CD4-positive, alpha-beta T cell treated with Interleukin-6 at 100 ng/mL for 8 hours (primary cell): ENCODE results near the gene GPR34.
"Not testable (repeated sequence)": the region's sequence is repeated elsewhere in the genome, so short reads cannot be mapped to it uniquely, and the experiment has no call there.

Experiments used
- DNase-seq: peaks from one replicate; pipeline ENCODE4 v3.0.0-alpha.2; 2020; ENCODE audit warnings: mixed read lengths, low spot score

The GPR34 gene

GRCh38 chrX:41693024-41693423 lies 4.3 kb downstream of the GPR34 start:
- DNase-seq = no peak

DNA sequence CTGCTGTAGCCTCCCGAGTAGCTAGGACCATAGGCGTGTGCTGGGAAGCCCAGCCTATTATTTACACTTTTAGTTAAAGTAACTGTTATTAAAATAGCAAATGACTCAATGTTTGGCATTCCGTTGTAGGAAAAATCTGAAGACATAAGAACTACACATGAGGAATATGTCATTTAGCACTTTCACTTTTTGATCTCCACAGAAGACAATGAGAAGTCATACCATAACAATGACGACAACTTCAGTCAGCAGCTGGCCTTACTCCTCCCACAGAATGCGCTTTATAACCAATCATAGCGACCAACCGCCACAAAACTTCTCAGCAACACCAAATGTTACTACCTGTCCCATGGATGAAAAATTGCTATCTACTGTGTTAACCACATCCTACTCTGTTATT lies 6.7 kb downstream of the GPR34 start:
- no peak for DNase-seq

- no peak for DNase-seq
These were observed 14.8 kb downstream of the GPR34 start for GRCh38 chrX:41703574-41704029.

DNA sequence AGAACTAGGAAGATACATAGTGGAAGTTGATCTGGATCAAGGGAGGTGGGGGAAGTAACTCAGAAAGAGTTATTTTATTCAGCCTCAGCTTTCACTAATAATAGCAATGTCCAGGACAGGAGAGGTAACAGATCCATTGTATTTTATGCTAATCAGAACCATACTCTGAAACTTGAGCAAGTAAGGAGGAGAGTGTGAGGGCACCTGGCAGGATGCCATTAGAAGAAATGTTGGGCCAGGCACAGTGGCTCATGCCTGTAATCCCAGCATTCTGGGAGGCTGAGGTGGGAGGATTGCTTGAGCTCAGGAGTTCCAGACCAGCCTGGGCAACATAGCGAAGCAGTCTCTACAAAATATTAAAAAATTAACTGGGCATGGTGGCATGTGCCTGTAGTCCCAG lies 16.3 kb downstream of the GPR34 start:
- no peak for DNase-seq

- DNase-seq = no peak
These were observed 17.1 kb downstream of the GPR34 start for GRCh38 chrX:41705680-41706374.

GRCh38 chrX:41707218-41707617 lies 18.4 kb downstream of the GPR34 start:
- DNase-seq = no peak

DNA sequence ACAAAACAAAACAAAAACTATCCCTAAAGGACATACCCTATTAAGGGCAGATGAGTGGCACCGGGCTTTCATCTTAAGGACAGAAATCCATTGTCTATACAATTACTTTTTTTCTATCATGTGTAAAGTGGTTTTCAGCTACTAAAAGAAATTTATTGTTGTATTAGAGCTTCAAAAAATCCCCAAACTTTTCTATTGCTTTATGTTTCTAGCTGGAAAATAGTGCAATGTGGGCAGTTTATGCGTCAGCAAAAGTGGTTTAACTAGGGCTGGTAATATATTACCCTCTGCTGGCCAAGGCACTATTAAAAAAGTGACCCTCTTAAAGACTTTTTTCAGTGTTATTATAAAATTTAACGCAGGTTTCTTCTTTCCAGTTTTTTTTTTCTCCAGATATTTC lies 19.7 kb downstream of the GPR34 start:
- DNase-seq = no peak

GRCh38 chrX:41711021-41711667 lies 22.4 kb downstream of the GPR34 start:
- no peak for DNase-seq

DNA sequence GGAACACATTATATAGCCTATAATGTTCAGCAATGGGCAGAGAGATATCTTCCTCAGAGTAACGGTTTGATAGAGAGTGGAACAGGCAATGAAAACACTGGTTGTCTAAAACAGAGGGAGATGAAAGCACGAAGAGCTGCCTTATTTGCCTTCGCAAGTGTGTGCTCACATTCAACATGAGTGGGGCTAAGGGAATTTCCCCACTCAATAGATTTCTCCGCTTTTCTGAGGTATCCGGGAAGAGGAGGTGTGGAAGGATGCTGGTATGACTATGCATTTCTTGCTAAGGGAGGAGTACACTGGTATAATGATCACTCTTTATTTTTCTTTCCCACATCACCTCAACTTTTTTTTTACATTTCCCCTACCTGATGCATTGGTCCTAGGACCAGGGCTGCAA lies 27.4 kb downstream of the GPR34 start:
- no peak for DNase-seq

DNA sequence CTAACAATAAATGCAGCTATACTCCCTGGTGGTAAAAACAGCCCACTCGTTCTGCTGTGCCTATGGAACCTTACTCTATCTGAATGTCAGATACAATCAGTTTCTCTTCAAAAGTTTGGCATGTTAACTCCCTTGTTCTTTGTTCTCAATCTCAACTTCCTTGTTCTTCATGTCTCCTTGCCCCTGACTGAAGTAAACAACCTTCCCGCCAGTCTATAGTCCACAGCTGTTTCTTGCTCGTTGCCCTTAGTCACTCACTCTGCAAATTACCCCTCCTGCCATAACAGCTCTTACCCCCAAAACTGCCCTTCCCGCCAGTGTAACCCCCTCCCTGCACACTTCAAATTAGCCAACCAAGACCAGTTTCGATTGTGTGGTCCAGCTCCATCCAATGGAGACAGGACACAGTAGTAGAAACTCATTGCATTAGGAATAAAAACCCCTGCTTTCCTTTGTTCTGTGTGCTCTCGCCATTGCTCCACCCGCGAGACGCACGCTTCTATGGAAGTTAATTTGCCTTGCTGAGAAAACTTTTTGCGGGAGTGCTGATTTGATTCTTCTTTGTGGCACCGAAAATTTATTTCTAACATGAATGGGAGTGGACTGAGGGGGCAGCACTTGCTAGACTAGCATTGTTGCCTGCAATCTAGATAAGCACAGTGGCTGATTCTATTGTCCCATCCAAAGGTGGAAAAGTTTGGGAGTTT lies 28.1 kb downstream of the GPR34 start:
- DNase-seq = no peak

DNA sequence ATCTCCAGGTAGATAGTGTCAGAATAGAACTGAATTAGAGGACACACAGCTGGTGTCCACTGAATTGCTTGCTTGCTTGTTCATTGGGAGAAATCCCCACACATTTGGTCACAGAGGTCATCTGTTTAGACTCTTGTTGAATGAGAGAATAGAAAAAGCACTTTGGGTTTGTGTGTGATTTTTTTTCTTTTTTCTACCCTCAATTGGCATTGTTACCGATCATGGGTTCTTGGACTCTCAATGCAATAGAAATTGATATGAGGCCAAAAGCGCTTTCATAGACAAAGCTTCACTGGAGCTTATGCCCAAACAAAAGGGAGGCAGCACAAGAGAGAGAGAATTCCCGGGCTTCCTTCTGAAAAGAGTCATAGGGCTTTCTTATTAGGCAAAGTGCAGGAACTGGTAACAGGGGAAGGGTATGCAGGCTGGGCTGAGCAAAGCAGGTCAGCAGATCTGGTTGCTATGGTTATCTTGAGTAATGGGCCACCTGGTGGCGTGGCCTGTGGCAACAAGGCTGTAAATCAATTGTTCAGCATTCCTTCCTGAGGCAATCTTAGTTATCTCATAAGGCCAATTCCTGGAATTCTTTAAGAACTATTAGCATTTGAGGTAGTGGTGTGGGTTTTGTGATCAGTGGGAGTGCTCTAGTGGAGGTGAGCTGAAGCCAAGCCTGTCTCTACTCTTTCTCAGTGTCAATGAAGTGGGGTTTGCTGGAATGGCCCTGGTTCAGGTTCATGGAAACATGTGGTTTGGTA lies 29.9 kb downstream of the GPR34 start:
- DNase-seq = no peak

- DNase-seq = not testable (repeated sequence)
These were observed 30.8 kb downstream of the GPR34 start for GRCh38 chrX:41719610-41720009.

- DNase-seq = peak; percentile 27
These were observed 31.5 kb downstream of the GPR34 start for GRCh38 chrX:41720125-41720779.

DNA sequence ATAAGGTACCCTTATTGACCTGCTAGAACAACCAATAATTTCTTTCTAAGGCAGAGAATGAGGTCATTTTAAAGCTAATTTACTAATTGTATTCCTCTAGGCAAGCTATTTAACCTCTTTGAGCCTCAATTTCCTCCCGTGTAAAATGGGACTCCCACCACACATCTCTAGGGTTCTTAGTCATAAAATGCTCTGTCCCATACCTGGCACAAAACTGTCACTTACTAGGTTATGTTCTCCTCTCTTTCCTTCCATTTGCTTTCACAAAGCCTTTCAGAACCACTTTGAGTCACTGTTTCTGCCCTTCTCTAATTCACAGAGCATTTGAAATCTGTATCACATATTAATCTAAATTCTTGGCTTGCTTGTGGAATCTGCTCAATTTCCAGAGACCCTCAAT lies 32.8 kb downstream of the GPR34 start:
- no peak for DNase-seq

GRCh38 chrX:41722214-41722613 lies 33.4 kb downstream of the GPR34 start:
- DNase-seq = no peak

DNA sequence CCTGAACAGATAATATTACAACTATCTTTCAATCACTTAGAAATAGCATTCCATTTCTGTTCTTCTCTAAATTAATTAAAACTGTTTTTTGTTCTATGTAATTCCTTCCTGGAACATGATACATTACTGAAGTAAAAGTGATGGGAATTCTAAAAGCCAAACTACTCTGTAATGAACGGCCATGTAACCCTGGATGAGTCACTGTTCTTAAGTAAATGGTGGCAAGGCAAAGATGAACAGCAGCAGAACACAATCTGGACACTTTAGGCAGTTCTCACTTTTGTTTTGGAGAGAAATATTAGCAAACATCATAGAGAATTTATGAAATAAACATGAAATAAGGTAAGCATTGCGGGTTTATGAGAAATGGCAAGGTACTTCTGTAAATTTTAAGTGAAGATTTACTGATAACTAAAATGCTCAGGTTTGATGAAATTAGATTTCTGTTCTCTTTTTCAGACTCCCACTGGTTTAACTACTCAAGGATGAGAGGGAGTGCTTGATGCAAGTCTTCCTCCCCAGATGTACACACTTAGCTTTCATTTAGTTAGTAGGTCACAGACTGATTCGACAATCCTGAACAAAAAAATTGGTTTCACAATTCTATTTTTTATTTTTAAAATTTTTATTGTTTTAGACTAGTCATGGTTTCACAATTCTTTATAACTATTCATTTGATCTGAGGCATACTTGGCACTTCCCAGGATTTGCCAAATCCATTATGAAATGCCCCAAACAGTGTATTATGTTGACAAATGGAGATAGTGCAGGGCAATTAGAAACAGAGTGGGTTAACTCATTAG lies 34.2 kb downstream of the GPR34 start:
- no peak for DNase-seq

- DNase-seq = no peak
These were observed 35.1 kb downstream of the GPR34 start, which contains the start of gene GPR82 for GRCh38 chrX:41723826-41724225. Gene GPR82, plus strand, starts transcription at chrX:41724181. Its CDS starts 2,846 bp downstream, at chrX:41727027.

DNA sequence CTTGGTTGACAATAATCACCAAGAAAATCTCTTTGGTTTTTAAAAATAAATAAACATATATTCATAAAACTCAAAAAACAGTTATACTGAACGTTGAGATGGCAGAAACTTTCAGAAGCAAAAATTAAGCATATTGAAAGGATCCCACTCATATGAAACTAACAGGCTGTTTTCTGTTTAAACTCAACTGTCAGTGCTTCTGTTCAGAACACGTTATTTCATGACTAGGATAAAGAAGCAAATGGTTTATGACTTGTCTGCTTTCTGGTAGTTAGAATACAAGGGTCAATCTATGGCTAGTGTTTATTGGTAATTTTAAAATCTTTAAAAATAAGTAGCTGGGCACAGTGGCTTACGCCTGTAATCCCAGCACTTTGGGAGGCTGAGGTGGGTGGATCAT lies 39.4 kb downstream of the GPR34 start:
- no peak for DNase-seq

- DNase-seq = no peak
These were observed 41.3 kb downstream of the GPR34 start for GRCh38 chrX:41730081-41730480.

DNA sequence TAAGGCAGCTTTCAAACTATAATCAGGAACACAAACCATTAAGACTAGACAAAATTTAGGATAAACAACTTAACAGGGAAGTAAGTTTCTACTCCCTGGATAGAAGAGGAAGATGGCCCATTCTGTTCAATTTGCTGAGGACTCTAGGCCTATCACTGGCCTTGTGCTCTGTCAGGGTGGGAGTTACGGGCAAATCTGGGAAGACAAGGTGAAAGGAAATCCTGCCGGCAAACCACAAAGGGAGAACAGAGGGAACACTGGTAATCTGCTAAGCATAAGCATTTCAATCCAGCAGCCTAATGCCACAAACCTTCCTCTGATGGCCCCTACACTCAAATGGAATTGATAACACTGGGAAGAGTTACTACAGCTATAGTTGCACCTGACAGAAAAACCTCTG lies 43.5 kb downstream of the GPR34 start:
- DNase-seq = no peak

GRCh38 chrX:41733939-41734338 lies 45.2 kb downstream of the GPR34 start:
- no peak for DNase-seq
